Esophagus muscularis mucosa (tissue), 4 donors: ENCODE results near the gene FAHD2A. TPM values are rescaled to one million over a fixed set of nuclear protein-coding genes. Genes with fewer than 3 reads are reported as not detected.
"Not testable (repeated sequence)": the region's sequence is repeated elsewhere in the genome, so short reads cannot be mapped to it uniquely, and the experiment has no call there.

ENCODE experiments used
- DNase-seq: peaks from one replicate; pipeline ENCODE4 v3.0.0-alpha.2; 2017; ENCODE audit errors: extremely low spot score
- H3K27ac ChIP-seq, 4 donors: fragments of 200-600 bp; sonication (generic); replicated peaks in 1 of 4; 1 replicate in 3 of 4; 2 replicates in 1 of 4; pipeline ENCODE4 v1.5.1; 2016 to 2019; ENCODE audit warnings: mild to moderate bottlenecking in 1 of 4
- H3K27me3 ChIP-seq, 4 donors: fragments of 200-600 bp; sonication (generic); one replicate each; pipeline versions ENCODE4 v1.5.1 to v1.6.0; 2016 to 2019
- H3K36me3 ChIP-seq, 4 donors: fragments of 200-600 bp; sonication (generic); one replicate each; pipeline ENCODE4 v1.5.1; 2016 to 2019
- H3K4me1 ChIP-seq, 4 donors: fragments of 200-600 bp; sonication (generic); one replicate each; pipeline ENCODE4 v1.5.1; 2016 to 2019
- H3K4me3 ChIP-seq, 4 donors: fragments of 200-600 bp; sonication (generic); 1 replicate in 2 of 4; 2 replicates in 2 of 4; pipeline ENCODE4 v1.5.1; 2016 to 2019; ENCODE audit warnings: mild to moderate bottlenecking in 4 of 4, moderate library complexity in 1 of 4
- H3K9me3 ChIP-seq, 4 donors: fragments of 200-600 bp; sonication (generic); 1 replicate in 3 of 4; 2 replicates in 1 of 4; pipeline ENCODE4 v1.5.1; 2016 to 2019
- EP300 ChIP-seq: sonication (generic); formaldehyde crosslinking; IDR thresholded peaks from one replicate; pipeline ENCODE4 v1.6.1; 2017; ENCODE audit warnings: antibody characterized with exemption
- POLR2A ChIP-seq: fragments of 450-650 bp; IDR thresholded peaks from one replicate; pipeline ENCODE4 v1.6.1; 2017; ENCODE audit warnings: antibody characterized with exemption, moderate library complexity, mild to moderate bottlenecking, low read depth
- POLR2AphosphoS5 ChIP-seq, 2 donors: sonication (generic); formaldehyde crosslinking; IDR thresholded peaks; one replicate each; pipeline ENCODE4 v1.6.1; 2017; ENCODE audit warnings: antibody characterized with exemption in 2 of 2
- WGBS: methylation state at CpG from one replicate; pipeline ENCODE4 v1.1.5; 2018; 5-methylcytosine and 5-hydroxymethylcytosine counted together
- intact Hi-C: fragments of 100-400 bp; cut with DNase I; formaldehyde crosslinking; loops from one replicate; pipeline ENCODE4 v1.15.1; 2023
- total RNA-seq, 4 donors: library from RNA; depleted of rRNA; stranded (reverse); fragments of >200 nt; gene quantifications; one replicate each; pipeline versions ENCODE4 v1.1.0 to v1.2.1, GENCODE V29; 2016
- TF ChIP-seq, protein P1 (sequence below), 3 experiments: fragments of 200-600 bp in 2 of 3; fragments of 450-650 bp in 1 of 3; sonication (generic) in 2 of 3; IDR thresholded peaks; one replicate each; pipeline ENCODE4 v1.5.1; 2017 to 2019; ENCODE audit warnings: antibody characterized with exemption in 3 of 3, mild to moderate bottlenecking in 2 of 3, moderate library complexity in 1 of 3

The FAHD2A gene
- total RNA-seq, 4 donors from 2014 or later: 11.2 to 20.0 (median 16.5) TPM

DNA sequence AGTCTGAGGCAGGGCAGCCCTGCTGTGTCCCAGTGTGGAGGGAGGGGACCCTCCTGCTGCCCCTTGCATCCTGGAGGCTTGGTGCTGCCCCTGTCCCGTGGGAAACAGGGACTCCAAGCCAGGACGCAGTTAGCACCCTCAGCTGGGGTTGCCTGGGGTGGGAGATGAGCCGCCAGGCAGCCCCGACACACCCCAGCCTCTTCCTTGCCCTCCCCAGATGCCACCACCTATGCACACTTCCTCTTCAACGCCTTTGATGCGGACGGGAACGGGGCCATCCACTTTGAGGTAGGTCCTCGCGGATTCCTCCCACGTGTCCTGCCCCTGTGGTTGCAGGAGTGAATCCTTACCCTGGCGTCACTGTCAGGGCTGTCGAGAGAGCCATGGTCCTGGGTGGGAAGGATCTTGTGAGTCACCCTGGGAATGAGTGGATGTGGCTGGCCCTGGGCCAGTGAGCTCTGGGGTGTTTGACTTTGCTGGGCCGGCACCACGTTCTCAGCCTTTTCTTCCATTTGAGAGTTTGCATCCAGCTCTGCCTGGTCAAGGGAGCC lies 27.5 kb upstream of the FAHD2A start:
- WGBS: 81% methylated on average over 13 of the region's 15 CpGs
- Histone ChIP-seq H3K36me3 (peaks cover 0 to 40% (median 10%) of the 10 kb centered on the region in 4 donors), H3K27ac (no peak overlapping the region), H3K4me3 (no peak overlapping the region), H3K4me1 (no peaks in the 10 kb centered on the region), H3K9me3 (peaks cover 0 to 4% (median 0%) of the 10 kb centered on the region in 4 donors), H3K27me3 (no peaks in the 10 kb centered on the region)
- TF ChIP-seq POLR2A (no peak), EP300 (no peak), POLR2AphosphoS5 (IDR thresholded peaks at IDR 0.05) (no peak)
- TF ChIP-seq, protein P1, sequence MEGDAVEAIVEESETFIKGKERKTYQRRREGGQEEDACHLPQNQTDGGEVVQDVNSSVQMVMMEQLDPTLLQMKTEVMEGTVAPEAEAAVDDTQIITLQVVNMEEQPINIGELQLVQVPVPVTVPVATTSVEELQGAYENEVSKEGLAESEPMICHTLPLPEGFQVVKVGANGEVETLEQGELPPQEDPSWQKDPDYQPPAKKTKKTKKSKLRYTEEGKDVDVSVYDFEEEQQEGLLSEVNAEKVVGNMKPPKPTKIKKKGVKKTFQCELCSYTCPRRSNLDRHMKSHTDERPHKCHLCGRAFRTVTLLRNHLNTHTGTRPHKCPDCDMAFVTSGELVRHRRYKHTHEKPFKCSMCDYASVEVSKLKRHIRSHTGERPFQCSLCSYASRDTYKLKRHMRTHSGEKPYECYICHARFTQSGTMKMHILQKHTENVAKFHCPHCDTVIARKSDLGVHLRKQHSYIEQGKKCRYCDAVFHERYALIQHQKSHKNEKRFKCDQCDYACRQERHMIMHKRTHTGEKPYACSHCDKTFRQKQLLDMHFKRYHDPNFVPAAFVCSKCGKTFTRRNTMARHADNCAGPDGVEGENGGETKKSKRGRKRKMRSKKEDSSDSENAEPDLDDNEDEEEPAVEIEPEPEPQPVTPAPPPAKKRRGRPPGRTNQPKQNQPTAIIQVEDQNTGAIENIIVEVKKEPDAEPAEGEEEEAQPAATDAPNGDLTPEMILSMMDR (IDR thresholded peaks at IDR 0.05): no peak
- DNase-seq: no peak
- intact Hi-C loops: no loop called here

DNA sequence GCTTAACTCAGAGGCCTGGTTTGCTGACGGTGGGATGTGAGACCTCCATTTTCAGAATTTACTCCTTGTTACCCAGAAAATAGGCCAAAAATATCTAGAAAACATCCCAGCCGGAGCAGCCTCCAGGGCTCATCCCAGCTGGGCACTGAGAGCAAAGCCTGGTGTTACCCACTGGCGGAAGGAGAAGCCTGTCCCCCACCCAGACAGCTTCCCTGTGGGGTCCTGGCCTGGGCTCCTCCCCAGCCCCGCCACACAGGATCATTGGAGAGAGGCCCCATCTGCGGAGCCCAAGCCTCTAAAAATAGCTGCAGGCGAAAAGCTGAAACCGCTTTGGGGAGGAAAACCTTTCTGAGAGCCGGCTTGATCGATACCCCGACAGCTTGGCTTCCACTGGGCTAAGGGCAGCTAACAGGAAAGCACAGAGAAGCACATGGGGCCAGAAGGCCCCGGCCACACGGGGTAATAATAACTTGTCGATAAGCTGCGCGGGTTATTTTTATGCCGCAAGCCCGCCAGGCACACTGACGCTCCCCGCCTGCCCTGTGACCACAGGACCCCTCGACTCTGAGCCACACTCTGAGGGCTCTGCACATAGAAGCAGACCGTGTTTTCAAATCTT lies 26.9 kb upstream of the FAHD2A start:
- Histone ChIP-seq H3K4me1 (no peaks in the 10 kb centered on the region), H3K36me3 (peaks cover 0 to 40% (median 10%) of the 10 kb centered on the region in 4 donors), H3K27me3 (no peaks in the 10 kb centered on the region), H3K27ac (no peak overlapping the region), H3K9me3 (no peaks in the 10 kb centered on the region), H3K4me3 (no peak overlapping the region)
- DNase-seq: no peak
- 81% methylated on average over 21 of the region's 21 CpGs for WGBS
- TF ChIP-seq POLR2AphosphoS5 (IDR thresholded peaks at IDR 0.05): no peak
- TF ChIP-seq POLR2A: no peak
- TF ChIP-seq, protein P1 (IDR thresholded peaks at IDR 0.05): no peak
- no peak for TF ChIP-seq EP300
- intact Hi-C loops: no loop called here

DNA sequence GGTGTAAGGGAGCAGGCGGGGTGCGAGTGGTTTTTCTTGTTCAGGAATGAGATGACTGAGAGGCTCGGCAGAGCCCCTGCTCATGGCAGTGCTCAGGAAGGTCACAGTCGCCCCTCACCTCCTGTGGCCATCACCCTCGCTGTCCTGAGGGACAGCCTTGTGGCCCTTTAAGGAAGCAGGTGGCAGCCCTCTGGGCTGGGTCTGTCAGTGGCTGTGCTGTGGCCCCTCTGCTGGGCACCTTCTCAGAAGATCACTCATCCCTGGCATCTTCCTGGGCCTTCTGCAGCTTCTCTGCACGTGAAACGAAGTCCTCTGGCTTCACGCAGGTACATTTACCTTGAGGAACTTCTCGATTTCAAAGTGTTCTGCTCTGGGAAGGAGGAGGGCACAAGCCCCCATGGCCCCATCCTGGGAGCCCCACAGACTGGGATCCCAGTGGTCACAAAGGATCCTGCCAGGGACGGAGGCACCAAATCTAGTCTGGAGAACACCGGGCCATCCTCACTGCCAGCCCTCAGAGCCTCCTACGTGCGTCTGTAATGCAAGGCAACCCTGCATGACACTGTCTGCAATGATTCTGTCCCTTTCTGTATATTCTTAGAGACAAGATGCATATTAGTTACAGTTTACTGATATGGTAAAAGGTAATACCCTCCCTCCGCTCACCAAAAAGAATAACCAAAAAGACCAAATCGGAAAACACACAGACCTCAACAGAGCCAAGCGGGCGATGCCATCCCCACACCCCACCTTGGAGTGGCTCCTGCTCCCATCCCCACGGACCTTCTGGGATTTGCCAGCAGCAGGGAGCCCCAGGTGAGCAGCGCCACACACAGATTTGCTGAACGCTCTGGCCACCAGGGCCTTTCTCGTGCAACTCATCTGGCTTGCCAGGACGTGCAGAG lies 25.9 kb upstream of the FAHD2A start:
- Histone ChIP-seq H3K27me3 (no peaks in the 10 kb centered on the region), H3K36me3 (peaks cover 0 to 46% (median 10%) of the 10 kb centered on the region in 4 donors), H3K4me3 (no peak overlapping the region), H3K4me1 (no peaks in the 10 kb centered on the region), H3K9me3 (no peaks in the 10 kb centered on the region), H3K27ac (no peak overlapping the region)
- TF ChIP-seq POLR2AphosphoS5 (IDR thresholded peaks at IDR 0.05) (no peak), EP300 (no peak), POLR2A (no peak)
- TF ChIP-seq, protein P1 (IDR thresholded peaks at IDR 0.05): no peak
- DNase-seq: no peak
- intact Hi-C loops: no loop called here
- 86% methylated on average over 14 of the region's 22 CpGs for WGBS

DNA sequence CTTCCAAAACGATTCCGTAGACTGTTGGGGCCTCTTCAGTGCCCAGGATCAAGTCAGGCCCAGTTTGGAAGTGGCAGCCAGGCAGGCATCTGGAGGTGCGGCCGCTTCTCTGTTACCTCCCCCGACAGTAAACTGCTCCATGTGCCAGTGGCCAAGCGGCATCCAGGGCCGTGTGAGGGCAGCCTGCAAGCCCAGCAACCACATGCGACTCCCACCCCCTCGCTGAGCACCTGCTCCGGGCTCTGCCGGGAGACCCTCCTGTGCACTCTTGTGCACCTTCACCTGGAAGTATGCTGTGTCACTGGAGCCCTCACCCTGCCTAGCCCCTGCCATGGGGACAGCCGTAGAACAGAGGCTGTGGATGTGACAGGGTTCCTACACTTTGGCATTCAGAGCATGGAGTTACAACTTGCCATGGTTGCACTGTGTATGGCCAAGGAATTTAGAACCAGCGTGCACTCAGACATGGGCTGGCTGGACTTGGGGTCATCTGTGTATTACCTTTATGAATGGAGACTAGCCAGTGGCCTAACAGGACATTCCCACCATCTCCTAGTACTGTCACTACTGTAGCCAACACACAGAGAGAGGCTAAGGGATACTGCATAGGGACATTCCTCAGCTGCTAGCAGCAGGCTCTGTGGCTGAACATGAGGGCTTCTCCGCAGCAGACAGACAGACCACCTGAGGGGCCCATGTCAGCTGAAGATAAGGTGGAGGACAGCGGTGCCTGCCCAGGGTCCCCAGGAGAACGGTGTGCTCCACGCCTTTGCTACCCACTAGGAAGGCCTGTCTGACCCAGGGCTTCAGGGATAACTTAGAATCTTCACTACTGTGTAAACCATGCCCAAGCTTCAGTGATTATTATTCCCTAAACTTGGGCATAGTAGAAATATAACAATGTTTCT lies 25.0 kb upstream of the FAHD2A start:
- Histone ChIP-seq H3K4me1 (no peaks in the 10 kb centered on the region), H3K9me3 (no peaks in the 10 kb centered on the region), H3K36me3 (peaks cover 0 to 55% (median 10%) of the 10 kb centered on the region in 4 donors), H3K27me3 (no peaks in the 10 kb centered on the region), H3K4me3 (no peak overlapping the region), H3K27ac (no peak overlapping the region)
- no peak for DNase-seq
- intact Hi-C loops: no loop called here
- TF ChIP-seq POLR2A (no peak), POLR2AphosphoS5 (IDR thresholded peaks at IDR 0.05) (no peak)
- WGBS: 89% methylated on average over 15 of the region's 17 CpGs

DNA sequence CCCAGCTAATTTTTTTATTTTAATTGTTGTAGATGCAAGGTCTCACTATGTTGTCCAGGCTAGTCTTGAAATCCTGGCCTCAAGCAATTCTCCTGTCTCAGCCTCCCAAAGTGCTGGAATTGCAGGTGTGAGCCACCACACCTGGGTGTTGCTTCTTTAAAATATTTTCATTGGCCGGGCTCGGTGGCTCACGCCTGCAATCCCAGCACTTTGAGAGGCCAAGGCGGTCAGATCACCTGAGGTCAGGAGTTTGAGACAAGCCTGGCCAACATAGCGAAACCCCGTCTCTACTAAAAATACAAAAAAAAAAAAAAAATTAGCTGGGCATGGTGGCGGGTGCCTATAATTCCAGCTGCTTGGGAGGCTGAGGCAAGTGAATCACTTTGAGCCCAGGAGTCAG lies 24.2 kb upstream of the FAHD2A start:
- H3K36me3 ChIP-seq: peaks cover 0 to 55% (median 10%) of the 10 kb centered on the region in 4 donors
- WGBS: 91% methylated on average over 7 of the region's 7 CpGs
- DNase-seq, H3K4me3 ChIP-seq, intact Hi-C loops, H3K9me3 ChIP-seq, H3K27ac ChIP-seq, H3K4me1 ChIP-seq, H3K27me3 ChIP-seq: not testable (repeated sequence)
